VCaP (cell line): ENCODE results near the gene DUSP11.
"Not testable (repeated sequence)": the region's sequence is repeated elsewhere in the genome, so short reads cannot be mapped to it uniquely, and the experiment has no call there.

Experiments
- H3K27ac ChIP-seq: fragments of 450-650 bp; 2 replicates; pipeline ENCODE4 v1.5.1; 2017
- CTCF ChIP-seq: fragments of 450-650 bp; conservative IDR thresholded peaks from 2 replicates; pipeline ENCODE4 v1.5.1; 2017; ENCODE audit warnings: mild to moderate bottlenecking, moderate library complexity

DUSP11 gene

GRCh38 chr2:73730810-73731209, 49.1 kb downstream of the DUSP11 start:
- H3K27ac ChIP-seq: peak overlapping the region; percentile 26; the same call in 1 of the 2 replicates
- no peak for TF ChIP-seq CTCF

GRCh38 chr2:73728711-73729110, 51.2 kb downstream of the DUSP11 start:
- H3K27ac ChIP-seq: no peak overlapping the region
- TF ChIP-seq CTCF: no peak

- no peak for TF ChIP-seq CTCF
- H3K27ac ChIP-seq: no peak overlapping the region
Observed at GRCh38 chr2:73728043-73728442, 51.9 kb downstream of the DUSP11 start.

- not testable (repeated sequence) for H3K27ac ChIP-seq
Observed at GRCh38 chr2:73726657-73727056, 53.2 kb downstream of the DUSP11 start.

- no peak for TF ChIP-seq CTCF
- no peak overlapping the region for H3K27ac ChIP-seq
Observed at GRCh38 chr2:73718851-73719621, 60.9 kb downstream of the DUSP11 start.

GRCh38 chr2:73718421-73718820, 61.5 kb downstream of the DUSP11 start:
- no peak for TF ChIP-seq CTCF
- H3K27ac ChIP-seq: no peak overlapping the region

- not testable (repeated sequence) for H3K27ac ChIP-seq
Observed at GRCh38 chr2:73717695-73718094, 62.2 kb downstream of the DUSP11 start.

GRCh38 chr2:73717251-73717606, 62.7 kb downstream of the DUSP11 start:
- no peak for TF ChIP-seq CTCF
- H3K27ac ChIP-seq: no peak overlapping the region
